Stomach (tissue), 4 donors: Measurements from ENCODE around the gene TNFSF9.

ENCODE experiments used
- CTCF ChIP-seq, 7 experiments: fragments of 450-650 bp in 4 of 7; fragments of 200-600 bp in 3 of 7; sonication (generic) in 3 of 7; IDR thresholded peaks; one replicate each; pipeline ENCODE4 v1.5.1; 2016 to 2019; ENCODE audit warnings: antibody characterized with exemption in 7 of 7, control low read depth in 2 of 7, mild to moderate bottlenecking in 1 of 7
- EP300 ChIP-seq: sonication (generic); formaldehyde crosslinking; IDR thresholded peaks from one replicate; pipeline ENCODE4 v1.6.1; 2017; ENCODE audit warnings: antibody characterized with exemption

GRCh38 chr19:6516018-6516658 lies 14.7 kb upstream of the TNFSF9 start:
- TF ChIP-seq CTCF (IDR thresholded peaks at IDR 0.05) (no peak), EP300 (no peak)
